CD4-positive, alpha-beta T cell (primary cell): ENCODE data around the gene SYNCRIP. TPM values are rescaled to one million over a fixed set of nuclear protein-coding genes. Genes with fewer than 3 reads are reported as not detected.

Experiments
- ATAC-seq: fragments of 200-7000 bp; cut with Tn5 transposase; one replicate; pipeline ENCODE4 v1.10.0; 2022; ENCODE audit warnings: mild to moderate bottlenecking; ENCODE audit not compliant: poor library complexity
- CTCF ChIA-PET: fragments of 350-600 bp; sonication (Branson Sonifier 250); formaldehyde crosslinking; loops from one replicate; lab custom pipeline; 2021; ENCODE audit warnings: antibody characterized with exemption, inconsistent platforms; lab: Charles Lee
- POLR2A ChIA-PET: fragments of 350-600 bp; sonication (Branson Sonifier 250); formaldehyde crosslinking; loops from one replicate; lab custom pipeline; 2021; ENCODE audit warnings: antibody characterized with exemption, inconsistent platforms; lab: Charles Lee
- DNase-seq, 14 experiments: peaks; one replicate each; pipeline ENCODE4 v3.0.0-alpha.2; 2013 to 2020; ENCODE audit warnings: mixed read lengths in 2 of 14
- H3K27ac ChIP-seq, 2 donors: one replicate each; pipeline versions ENCODE4 v1.5.1 to v1.7.0; 2013; ENCODE audit warnings: low read length in 2 of 2, low read depth in 1 of 2, mild to moderate bottlenecking in 1 of 2
- H3K27me3 ChIP-seq, 2 experiments: 1 replicate in 1 of 2; 2 replicates in 1 of 2; pipeline versions ENCODE4 v1.6.1 to v1.7.0; 2013; ENCODE audit warnings: low read length in 2 of 2, control low read depth in 1 of 2, mild to moderate bottlenecking in 1 of 2, moderate library complexity in 1 of 2; ENCODE audit not compliant: insufficient read depth in 2 of 2, control insufficient read depth in 1 of 2
- H3K36me3 ChIP-seq: one replicate; pipeline ENCODE4 v1.6.1; 2013; ENCODE audit warnings: low read length, control low read depth; ENCODE audit not compliant: insufficient read depth
- H3K4me1 ChIP-seq: one replicate; pipeline ENCODE4 v1.6.1; 2013; ENCODE audit warnings: low read length, control low read depth; ENCODE audit not compliant: insufficient read depth
- H3K4me3 ChIP-seq: one replicate; pipeline ENCODE4 v1.5.1; 2013; ENCODE audit warnings: mild to moderate bottlenecking, low read length, moderate library complexity
- H3K9me3 ChIP-seq, 2 experiments: 1 replicate in 1 of 2; 2 replicates in 1 of 2; pipeline versions ENCODE4 v1.6.1 to v1.7.0; 2013; ENCODE audit warnings: low read length in 2 of 2, mild to moderate bottlenecking in 2 of 2, control low read depth in 1 of 2, moderate library complexity in 1 of 2; ENCODE audit not compliant: control insufficient read depth in 1 of 2, insufficient read depth in 1 of 2
- H3K27ac Mint-ChIP-seq: one replicate; pipeline ENCODE4 v1.8.0; 2020; ENCODE audit warnings: mixed read lengths
- H3K27me3 Mint-ChIP-seq: one replicate; pipeline ENCODE4 v1.8.0; 2021; ENCODE audit warnings: mixed read lengths
- H3K36me3 Mint-ChIP-seq: one replicate; pipeline ENCODE4 v1.8.0; 2021; ENCODE audit warnings: low read depth, mixed read lengths
- H3K4me1 Mint-ChIP-seq: one replicate; pipeline ENCODE4 v1.8.0; 2021; ENCODE audit warnings: low read depth, mixed read lengths
- H3K4me3 Mint-ChIP-seq: one replicate; pipeline ENCODE4 v1.8.0; 2020; ENCODE audit warnings: mild to moderate bottlenecking, mixed read lengths
- H3K9me3 Mint-ChIP-seq: one replicate; pipeline ENCODE4 v1.8.0; 2020; ENCODE audit warnings: mixed read lengths
- intact Hi-C, 2 experiments: fragments of 100-400 bp; cut with DNase I in 1 of 2; cut with micrococcal nuclease in 1 of 2; formaldehyde crosslinking; loops; one replicate each; pipeline versions ENCODE4 v1.15.1 to v1.9.0; 2023 to 2025; cut with DNase I, micrococcal nuclease
- total RNA-seq, 174 experiments: library from RNA in 2 of 174; stranded (reverse) in 2 of 174; gene quantifications; one replicate each; pipeline ENCODE4 v1.2.3 and lab custom pipeline; 2021 to 2026
- TF ChIP-seq, protein P1 (sequence below): fragments of 200-600 bp; IDR thresholded peaks from one replicate; pipeline ENCODE4 v1.8.0; 2022; ENCODE audit warnings: antibody characterized with exemption, mild to moderate bottlenecking

The SYNCRIP gene
- total RNA-seq, 2 experiments from 2014 or later = 53.2 to 58.3 TPM

DNA sequence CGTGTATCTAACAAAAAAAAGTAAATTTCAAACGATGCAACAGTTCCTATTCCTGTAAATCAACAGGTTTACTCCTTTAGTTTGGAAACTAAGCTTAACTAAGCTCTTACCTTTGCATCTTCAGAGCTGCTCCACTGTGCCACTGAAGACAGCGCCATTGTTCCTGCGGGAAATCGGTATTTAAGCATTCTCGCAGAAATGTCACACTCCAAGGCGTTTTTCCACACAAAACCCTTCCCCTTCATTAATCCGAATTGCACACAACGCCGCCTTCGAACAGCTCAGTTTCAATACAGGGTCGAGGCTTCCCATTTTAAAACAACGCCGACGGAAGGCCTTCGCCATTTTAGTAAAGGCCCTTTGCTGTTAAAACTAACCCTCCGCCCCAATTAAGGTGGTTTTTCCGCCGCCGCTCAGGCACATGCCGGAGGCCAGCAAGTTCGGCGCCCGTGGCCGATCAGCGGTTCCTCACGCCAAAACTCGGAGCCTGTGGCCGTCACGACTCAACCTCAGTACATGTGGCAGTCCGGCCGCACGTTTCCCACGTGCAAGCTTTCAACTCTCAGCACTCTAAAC is 35.4 kb upstream of the SYNCRIP start:
- Mint-ChIP-seq H3K4me3 (peak overlapping the region; percentile 98), H3K9me3 (no peaks in the 10 kb centered on the region), H3K4me1 (peaks cover 58% of the 10 kb centered on the region), H3K36me3 (peaks cover 57% of the 10 kb centered on the region), H3K27ac (peak overlapping the region; percentile 97), H3K27me3 (no peaks in the 10 kb centered on the region)
- intact Hi-C loops = loop anchor here (1.0 to 10.0 kb wide), 7 partner anchors 8 to 323 kb away; partner anchors contain the start of genes SNX14 (in 1 of the 2) and SYNCRIP (in 1 of the 2)
- Histone ChIP-seq H3K9me3 (no peaks in the 10 kb centered on the region), H3K4me1 (peaks cover 20% of the 10 kb centered on the region), H3K36me3 (peaks cover 26% of the 10 kb centered on the region), H3K4me3 (peak overlapping the region; percentile 72), H3K27ac (peak overlapping the region; percentile 90 to 94), H3K27me3 (no peaks in the 10 kb centered on the region)
- ChIA-PET CTCF (interaction anchor here (0.8 to 3.0 kb wide), 7 partner anchors 8 to 147 kb away, joined by 3 to 14 read pairs (median 7); partner anchors contain the start of genes SNX14 and SYNCRIP), POLR2A (interaction anchor here (0.6 to 5.8 kb wide), 30 partner anchors 8 to 1819 kb away, joined by 3 to 849 read pairs (median 5); partner anchors contain the start of genes CEP162, CYB5R4, NT5E and SNX14)
- DNase-seq (no peak), ATAC-seq (peak; percentile 14)
- TF ChIP-seq, protein P1, sequence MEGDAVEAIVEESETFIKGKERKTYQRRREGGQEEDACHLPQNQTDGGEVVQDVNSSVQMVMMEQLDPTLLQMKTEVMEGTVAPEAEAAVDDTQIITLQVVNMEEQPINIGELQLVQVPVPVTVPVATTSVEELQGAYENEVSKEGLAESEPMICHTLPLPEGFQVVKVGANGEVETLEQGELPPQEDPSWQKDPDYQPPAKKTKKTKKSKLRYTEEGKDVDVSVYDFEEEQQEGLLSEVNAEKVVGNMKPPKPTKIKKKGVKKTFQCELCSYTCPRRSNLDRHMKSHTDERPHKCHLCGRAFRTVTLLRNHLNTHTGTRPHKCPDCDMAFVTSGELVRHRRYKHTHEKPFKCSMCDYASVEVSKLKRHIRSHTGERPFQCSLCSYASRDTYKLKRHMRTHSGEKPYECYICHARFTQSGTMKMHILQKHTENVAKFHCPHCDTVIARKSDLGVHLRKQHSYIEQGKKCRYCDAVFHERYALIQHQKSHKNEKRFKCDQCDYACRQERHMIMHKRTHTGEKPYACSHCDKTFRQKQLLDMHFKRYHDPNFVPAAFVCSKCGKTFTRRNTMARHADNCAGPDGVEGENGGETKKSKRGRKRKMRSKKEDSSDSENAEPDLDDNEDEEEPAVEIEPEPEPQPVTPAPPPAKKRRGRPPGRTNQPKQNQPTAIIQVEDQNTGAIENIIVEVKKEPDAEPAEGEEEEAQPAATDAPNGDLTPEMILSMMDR = no peak

DNA sequence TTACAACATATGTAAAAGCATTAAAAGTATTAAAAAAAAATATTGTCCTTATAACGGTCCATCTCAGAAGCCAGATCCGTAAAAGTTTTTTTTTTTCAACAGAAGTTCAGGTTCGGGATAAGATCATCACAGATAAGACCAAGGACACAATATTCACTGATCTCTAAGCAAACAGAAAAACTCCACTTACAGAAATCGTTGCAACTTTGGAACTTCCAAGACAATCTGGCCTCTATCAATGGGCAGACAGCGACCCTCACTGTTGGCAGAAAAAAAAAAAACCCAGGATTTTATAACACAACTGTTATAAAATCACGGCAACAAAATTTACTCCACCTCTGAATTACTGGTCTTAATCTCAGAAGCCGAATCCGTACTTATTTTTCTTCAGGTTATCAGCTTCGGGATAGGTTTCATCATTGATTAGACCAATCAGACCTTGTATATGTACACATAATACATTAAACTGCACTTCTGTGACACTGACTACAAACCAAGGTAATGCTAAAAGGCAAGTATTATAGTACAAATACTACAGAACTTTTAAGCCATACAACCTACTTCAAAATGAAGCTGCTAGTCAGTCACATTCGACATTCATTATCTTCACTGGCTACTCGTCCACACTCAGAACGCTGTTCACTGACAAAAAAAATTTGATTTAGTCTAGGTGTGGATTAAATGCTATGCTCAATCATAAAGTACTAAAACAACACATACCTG is 34.7 kb upstream of the SYNCRIP start:
- TF ChIP-seq, protein P1 = peak; percentile 39
- H3K9me3 Mint-ChIP-seq = no peaks in the 10 kb centered on the region
- peak overlapping the region; percentile 97 for H3K27ac Mint-ChIP-seq
- ATAC-seq = no peak
- peak overlapping the region; percentile 98 for H3K4me3 Mint-ChIP-seq
- no peaks in the 10 kb centered on the region for H3K27me3 Mint-ChIP-seq
- POLR2A ChIA-PET = interaction anchor here (0.7 to 5.8 kb wide), 21 partner anchors 7 to 1818 kb away, joined by 3 to 849 read pairs (median 7); partner anchors contain the start of genes CEP162, CYB5R4, NT5E and SNX14
- Histone ChIP-seq H3K9me3 (no peaks in the 10 kb centered on the region), H3K4me3 (peak overlapping the region; percentile 72), H3K27ac (peak overlapping the region; percentile 11 to 94), H3K4me1 (peaks cover 20% of the 10 kb centered on the region), H3K36me3 (peaks cover 30% of the 10 kb centered on the region), H3K27me3 (no peaks in the 10 kb centered on the region)
- peaks cover 64% of the 10 kb centered on the region for H3K36me3 Mint-ChIP-seq
- intact Hi-C loops = loop anchor here (5.0 to 10.0 kb wide), 3 partner anchors 53 to 323 kb away; partner anchors contain the start of gene SNX14 (in 1 of the 2)
- peaks cover 65% of the 10 kb centered on the region for H3K4me1 Mint-ChIP-seq
- DNase-seq = peak in 4 of 14 experiments; percentile 14 to 54 (median 43)
- CTCF ChIA-PET = interaction anchor here (0.8 to 3.0 kb wide), 5 partner anchors 33 to 84 kb away, joined by 3 to 14 read pairs (median 7); partner anchors contain the start of genes SNX14 and SYNCRIP

DNA sequence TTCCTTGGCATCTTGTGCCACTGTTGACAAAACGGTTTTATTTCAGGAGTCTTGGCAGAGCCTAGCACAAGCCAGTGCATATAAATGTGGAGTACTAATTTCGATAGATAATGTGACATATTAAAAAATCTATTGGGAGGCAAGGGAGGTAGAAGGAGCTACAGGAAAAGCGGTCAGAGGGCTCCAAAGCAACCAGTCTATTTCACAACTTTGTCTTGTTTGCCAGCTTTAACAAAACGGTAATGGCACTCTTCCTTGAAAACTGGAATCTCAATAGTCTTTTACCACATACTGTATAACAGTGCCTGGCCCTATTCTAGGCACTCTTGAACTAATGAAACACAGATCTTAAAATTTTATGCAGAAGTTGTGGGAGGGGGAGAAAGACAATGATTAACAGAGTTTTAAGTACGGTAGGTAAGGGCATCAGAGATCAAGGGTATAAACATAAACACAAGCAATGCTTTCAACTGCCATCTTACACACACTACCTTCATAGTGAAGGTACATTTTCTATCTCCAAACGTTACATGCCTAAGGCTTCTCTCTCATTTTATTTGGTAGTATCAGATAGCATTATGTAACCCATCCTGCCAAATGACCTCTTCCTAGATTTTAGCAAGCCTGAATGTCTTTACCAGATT is 33.5 kb upstream of the SYNCRIP start:
- Histone ChIP-seq H3K9me3 (no peaks in the 10 kb centered on the region), H3K36me3 (peaks cover 30% of the 10 kb centered on the region), H3K4me3 (peak overlapping the region; percentile 72), H3K27ac (peak overlapping the region in 1 of 2 donors; percentile 10), H3K27me3 (no peaks in the 10 kb centered on the region), H3K4me1 (peaks cover 20% of the 10 kb centered on the region)
- ChIA-PET POLR2A (interaction anchor here (0.7 to 5.8 kb wide), 4 partner anchors 12 to 83 kb away, joined by 3 to 849 read pairs (median 4); partner anchors contain the start of gene SYNCRIP), CTCF (interaction anchor here (0.6 to 3.0 kb wide), 3 partner anchors 11 to 64 kb away, joined by 3 to 14 read pairs (median 4); partner anchors contain the start of gene SYNCRIP)
- TF ChIP-seq, protein P1 = no peak
- ATAC-seq = no peak
- Mint-ChIP-seq H3K27me3 (no peaks in the 10 kb centered on the region), H3K4me3 (peak overlapping the region; percentile 98), H3K27ac (peak overlapping the region; percentile 97), H3K36me3 (peaks cover 68% of the 10 kb centered on the region), H3K4me1 (peaks cover 69% of the 10 kb centered on the region), H3K9me3 (no peaks in the 10 kb centered on the region)
- intact Hi-C loops = loop anchor here (5.0 to 10.0 kb wide), 3 partner anchors 51 to 321 kb away; partner anchors contain the start of gene SNX14 (in 1 of the 2)
- peak in 1 of 14 experiments; percentile 20 for DNase-seq
